HFF-Myc (cell line): ENCODE measurements around the gene ANGPTL3.

Source experiments
- DNase-seq: peaks from one replicate; pipeline ENCODE4 v3.0.0-alpha.2; 2011; ENCODE audit warnings: low read depth; ENCODE audit errors: extremely low read depth
- H3K4me3 ChIP-seq: replicated peaks from 2 replicates; pipeline ENCODE4 v1.5.1; 2011; ENCODE audit warnings: low read depth, mild to moderate bottlenecking, control low read depth, low read length
- CTCF ChIP-seq: IDR thresholded peaks from 2 replicates; pipeline ENCODE4 v1.5.1; 2012; ENCODE audit warnings: mild to moderate bottlenecking, low read depth, low read length, control low read depth; ENCODE audit errors: missing control alignments

The ANGPTL3 gene

GRCh38 chr1:62588000-62588399, 9.3 kb upstream of the ANGPTL3 start:
- DNase-seq = no peak
- no peak for TF ChIP-seq CTCF
- no peak overlapping the region for H3K4me3 ChIP-seq

- no peak for TF ChIP-seq CTCF
- DNase-seq = no peak
- H3K4me3 ChIP-seq = no peak overlapping the region
Observed at GRCh38 chr1:62589321-62589720, 8.0 kb upstream of the ANGPTL3 start.

GRCh38 chr1:62590255-62590969, 6.9 kb upstream of the ANGPTL3 start:
- H3K4me3 ChIP-seq = no peak overlapping the region
- no peak for TF ChIP-seq CTCF
- no peak for DNase-seq

GRCh38 chr1:62590970-62591368, 6.4 kb upstream of the ANGPTL3 start:
- no peak for DNase-seq
- H3K4me3 ChIP-seq = no peak overlapping the region
- TF ChIP-seq CTCF = no peak

- no peak for DNase-seq
- H3K4me3 ChIP-seq = no peak overlapping the region
- TF ChIP-seq CTCF = no peak
Observed at GRCh38 chr1:62593825-62594394, 3.4 kb upstream of the ANGPTL3 start.

- no peak overlapping the region for H3K4me3 ChIP-seq
- no peak for DNase-seq
- TF ChIP-seq CTCF = no peak
Observed at GRCh38 chr1:62595647-62596046, 1.7 kb upstream of the ANGPTL3 start.
